SK-N-SH (cell line): ENCODE results near the gene TCF12. TPM values are rescaled to one million over a fixed set of nuclear protein-coding genes. Genes with fewer than 3 reads are reported as not detected.

Source experiments
- CTCF ChIA-PET: fragments of 300-600, 350-600 bp; formaldehyde crosslinking; extraction: SDS; loops from one replicate; lab custom pipeline; 2021; lab: Yijun Ruan, JAX
- POLR2A ChIA-PET: fragments of 350-600 bp; sonication (Branson Sonifier 250); formaldehyde crosslinking; extraction: SDS; loops from one replicate; lab custom pipeline; 2020; ENCODE audit warnings: antibody characterized with exemption, inconsistent platforms; lab: Yijun Ruan, JAX
- DNase-seq: peaks from one replicate; pipeline ENCODE4 v3.0.0; 2012
- H2AFZ ChIP-seq: fragments of 200-600 bp; sonication (generic); 2 replicates; pipeline ENCODE4 v1.8.1; 2016; ENCODE audit warnings: antibody characterized with exemption, mild to moderate bottlenecking, low read depth
- H3F3A ChIP-seq: fragments of 200-600 bp; sonication (generic); replicated peaks from 2 replicates; pipeline ENCODE3; 2016; ENCODE audit warnings: antibody characterized with exemption, mild to moderate bottlenecking; ENCODE audit not compliant: insufficient read depth
- H3K27ac ChIP-seq, 2 experiments: fragments of 200-500 bp in 1 of 2; fragments of 200-600 bp in 1 of 2; sonication (Bioruptor generic) in 1 of 2; sonication (generic), shearing (Covaris generic) in 1 of 2; 2 replicates each; pipeline versions ENCODE4 v1.5.1 to v1.6.1; 2014 to 2016; ENCODE audit warnings: low read depth in 2 of 2, inconsistent platforms in 1 of 2, low read length in 1 of 2, mild to moderate bottlenecking in 1 of 2, mixed read lengths in 1 of 2
- H3K27me3 ChIP-seq: fragments of 200-600 bp; sonication (generic), shearing (Covaris generic); 2 replicates; pipeline ENCODE4 v1.6.1; 2016; ENCODE audit warnings: mixed run types; ENCODE audit not compliant: insufficient read depth
- H3K36me3 ChIP-seq, 2 experiments: fragments of 200-500 bp in 1 of 2; fragments of 200-600 bp in 1 of 2; sonication (Bioruptor generic) in 1 of 2; sonication (generic) in 1 of 2; replicated peaks in 1 of 2; 2 replicates each; pipeline versions ENCODE3 to v1.5.1; 2014 to 2016; ENCODE audit warnings: low read length in 1 of 2, mild to moderate bottlenecking in 1 of 2; ENCODE audit not compliant: insufficient read depth in 2 of 2, control insufficient read depth in 1 of 2
- H3K4me1 ChIP-seq, 2 experiments: fragments of 200-500 bp in 1 of 2; fragments of 200-600 bp in 1 of 2; sonication (Bioruptor generic) in 1 of 2; sonication (generic), shearing (Covaris generic) in 1 of 2; 2 replicates each; pipeline versions ENCODE4 v1.5.1 to v1.6.1; 2014 to 2016; ENCODE audit warnings: low read depth in 1 of 2, low read length in 1 of 2, mixed run types in 1 of 2; ENCODE audit not compliant: insufficient read depth in 2 of 2, control insufficient read depth in 1 of 2
- H3K4me2 ChIP-seq: fragments of 200-600 bp; sonication (generic), shearing (Covaris generic); 2 replicates; pipeline ENCODE4 v1.6.1; 2017; ENCODE audit warnings: mixed run types
- H3K4me3 ChIP-seq, 2 experiments: fragments of 200-500 bp in 1 of 2; fragments of 200-600 bp in 1 of 2; sonication (Bioruptor generic) in 1 of 2; sonication (generic), shearing (Covaris generic) in 1 of 2; 2 replicates each; pipeline versions ENCODE4 v1.5.1 to v1.8.1; 2014 to 2016; ENCODE audit warnings: low read depth in 2 of 2, inconsistent platforms in 1 of 2, low read length in 1 of 2, mild to moderate bottlenecking in 1 of 2, mixed read lengths in 1 of 2, moderate library complexity in 1 of 2
- H3K79me2 ChIP-seq: fragments of 200-600 bp; sonication (generic); 2 replicates; pipeline ENCODE4 v1.8.1; 2017; ENCODE audit warnings: mild to moderate bottlenecking; ENCODE audit not compliant: insufficient read depth
- H3K9ac ChIP-seq: fragments of 200-600 bp; sonication (generic); 2 replicates; pipeline ENCODE4 v1.6.1; 2017; ENCODE audit warnings: mixed run types
- H3K9me2 ChIP-seq: fragments of 200-600 bp; sonication (generic); 2 replicates; pipeline ENCODE4 v1.6.1; 2017; ENCODE audit warnings: mixed run types
- H3K9me3 ChIP-seq: fragments of 200-600 bp; sonication (generic); 2 replicates; pipeline ENCODE4 v1.6.1; 2017; ENCODE audit warnings: mixed run types, mild to moderate bottlenecking, moderate library complexity
- H4K20me1 ChIP-seq: fragments of 200-600 bp; sonication (generic); 2 replicates; pipeline ENCODE4 v1.6.1; 2017; ENCODE audit warnings: mild to moderate bottlenecking, mixed run types; ENCODE audit not compliant: insufficient read depth
- ELF1 ChIP-seq: IDR thresholded peaks from 2 replicates; pipeline ENCODE4 v1.4.0; 2012
- EP300 ChIP-seq, 2 experiments: IDR thresholded peaks; 2 replicates each; pipeline versions ENCODE4 v1.4.0 to v1.6.1; 2012; ENCODE audit warnings: borderline replicate concordance in 1 of 2, low read depth in 1 of 2, low read length in 1 of 2
- EZH2phosphoT487 ChIP-seq: fragments of 200-600 bp; sonication (generic); IDR thresholded peaks from 2 replicates; pipeline ENCODE4 v1.6.1; 2017; ENCODE audit warnings: low read depth, mixed run types, mild to moderate bottlenecking, antibody characterized with exemption, moderate library complexity, borderline replicate concordance
- FOSL2 ChIP-seq: IDR thresholded peaks from 2 replicates; pipeline ENCODE4 v1.4.0; 2012; ENCODE audit warnings: low read depth, mild to moderate bottlenecking, moderate library complexity, borderline replicate concordance
- GABPA ChIP-seq: IDR thresholded peaks from 2 replicates; pipeline ENCODE4 v1.4.0; 2012; ENCODE audit warnings: low read depth, mild to moderate bottlenecking
- GATA2 ChIP-seq: sonication (generic); formaldehyde crosslinking; IDR thresholded peaks from 2 replicates; pipeline ENCODE4 v1.5.0; 2020; ENCODE audit warnings: mild to moderate bottlenecking, missing genetic modification reagents
- JUND ChIP-seq: IDR thresholded peaks from 2 replicates; pipeline ENCODE4 v1.4.0; 2012
- MXI1 ChIP-seq: IDR thresholded peaks from 2 replicates; pipeline ENCODE4 v1.6.1; 2012; ENCODE audit warnings: mild to moderate bottlenecking, low read depth, low read length, improper control_type of control experiment
- NFIC ChIP-seq: IDR thresholded peaks from 2 replicates; pipeline ENCODE4 v1.4.0; 2012; ENCODE audit warnings: borderline replicate concordance
- RCOR1 ChIP-seq: fragments of 150-350 bp; IDR thresholded peaks from 2 replicates; pipeline ENCODE4 v1.6.1; 2017; ENCODE audit warnings: antibody characterized with exemption, low read length
- RFX5 ChIP-seq: IDR thresholded peaks from 2 replicates; pipeline ENCODE4 v1.6.1; 2012; ENCODE audit warnings: mild to moderate bottlenecking, improper control_type of control experiment, low read length
- SMC3 ChIP-seq: IDR thresholded peaks from 2 replicates; pipeline ENCODE4 v1.6.1; 2012; ENCODE audit warnings: low read depth, low read length, improper control_type of control experiment
- TAF1 ChIP-seq: IDR thresholded peaks from 2 replicates; pipeline ENCODE4 v1.6.1; 2012; ENCODE audit warnings: low read depth, mild to moderate bottlenecking, low read length, moderate library complexity, borderline replicate concordance
- USF1 ChIP-seq: IDR thresholded peaks from 2 replicates; pipeline ENCODE4 v1.4.0; 2012; ENCODE audit warnings: low read depth, borderline replicate concordance
- USF2 ChIP-seq: fragments of 150-350 bp; IDR thresholded peaks from 2 replicates; pipeline ENCODE4 v1.6.1; 2017; ENCODE audit warnings: antibody characterized with exemption, low read length, low read depth, borderline replicate concordance
- YY1 ChIP-seq: IDR thresholded peaks from 2 replicates; pipeline ENCODE4 v1.4.0; 2012; ENCODE audit warnings: low read depth, mild to moderate bottlenecking
- WGBS: methylation state at CpG from one replicate; pipeline ENCODE4 v1.1.6; 2017; ENCODE audit warnings: low lambda C conversion rate; 5-methylcytosine and 5-hydroxymethylcytosine counted together
- polyA plus RNA-seq, 3 experiments: library from polyadenylated mRNA; depleted of rRNA; stranded (reverse); fragments of >200 nt; gene quantifications; 2 replicates each; pipeline ENCODE4 v1.2.3, GENCODE V29; 2012
- TF ChIP-seq, protein P1 (sequence below): IDR thresholded peaks from 2 replicates; pipeline ENCODE4; 2012
- TF ChIP-seq, protein P2 (sequence below): fragments of 150-350 bp; IDR thresholded peaks from 2 replicates; pipeline ENCODE4 v1.6.1; 2016; ENCODE audit warnings: mild to moderate bottlenecking, low read depth, low read length
- TF ChIP-seq, protein P3 (sequence below): IDR thresholded peaks from 2 replicates; pipeline ENCODE4 v1.6.1; 2012; ENCODE audit warnings: mild to moderate bottlenecking, low read depth, low read length, moderate library complexity

Gene TCF12
- polyA plus RNA-seq, 1 of the 3 experiments (the other 2 are of a cell fraction), result 49.6 TPM

DNA sequence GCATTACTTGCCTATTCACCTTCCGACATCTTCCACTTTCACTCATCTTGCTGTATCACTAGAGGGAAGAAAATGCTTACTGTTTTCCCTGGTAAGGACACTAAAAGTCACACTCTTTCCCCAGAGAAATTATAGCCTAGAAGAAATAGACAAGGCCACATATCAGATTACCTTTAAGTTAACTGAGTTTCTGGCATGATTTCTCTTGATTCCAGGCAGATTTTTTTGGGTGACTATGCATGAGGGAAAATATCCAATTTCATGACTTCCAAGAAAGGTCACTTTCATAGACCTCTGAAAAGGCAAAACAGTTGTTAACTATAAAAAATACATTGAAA is 30.3 kb downstream of the TCF12 start:
- TF ChIP-seq USF1 (no peak), RCOR1 (no peak), ELF1 (no peak)
- POLR2A ChIA-PET, result no interaction called here
- H3K4me2 ChIP-seq, result no peak overlapping the region

DNA sequence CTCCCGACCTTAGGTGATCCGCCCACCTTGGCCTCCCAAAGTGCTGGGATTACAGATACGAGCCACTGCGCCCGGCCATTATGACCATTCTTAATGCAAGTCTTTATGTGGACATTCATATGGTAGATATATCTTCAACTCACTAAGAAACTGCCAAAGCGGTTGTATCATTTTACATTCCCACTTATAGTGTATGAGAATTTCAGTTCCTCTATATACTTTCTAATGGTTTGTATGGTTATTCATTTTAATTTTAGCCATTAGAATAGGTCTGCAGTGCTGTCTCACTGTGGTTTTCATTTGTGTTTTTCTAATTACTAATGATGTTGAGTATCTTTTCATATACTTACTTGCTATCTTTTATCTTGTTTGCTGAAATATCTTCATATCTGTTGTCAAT is 32.5 kb downstream of the TCF12 start:
- ChIA-PET POLR2A (no interaction called here), CTCF (no interaction called here)
- Histone ChIP-seq H3F3A (peaks cover 5% of the 10 kb centered on the region), H3K9me3 (peaks cover 6% of the 10 kb centered on the region; the same call in 1 of the 2 replicates), H3K79me2 (peaks cover 100% of the 10 kb centered on the region), H3K9ac (no peak overlapping the region), H3K36me3 (peaks cover 2 to 36% of the 10 kb centered on the region in 2 experiments), H3K27me3 (no peaks in the 10 kb centered on the region), H3K4me3 (no peak overlapping the region), H3K27ac (no peak overlapping the region), H3K4me2 (no peak overlapping the region), H2AFZ (no peak overlapping the region), H3K9me2 (no peaks in the 10 kb centered on the region), H4K20me1 (peaks cover 22% of the 10 kb centered on the region; the same call in 1 of the 2 replicates), H3K4me1 (peaks cover 0 to 10% of the 10 kb centered on the region in 2 experiments; a peak in 3 of 4 replicates)
- DNase-seq, result no peak
- TF ChIP-seq SMC3, result no peak
- TF ChIP-seq GATA2 (CRISPR knock-in tag), result no peak
- no peak for TF ChIP-seq GABPA
- TF ChIP-seq TAF1, result no peak
- no peak for TF ChIP-seq EP300 (IDR thresholded peaks at IDR 0.05; ENCODE audit: borderline replicate concordance in 1 of 2, low read depth in 1 of 2, low read length in 1 of 2)
- TF ChIP-seq NFIC, result no peak
- TF ChIP-seq, protein P1, sequence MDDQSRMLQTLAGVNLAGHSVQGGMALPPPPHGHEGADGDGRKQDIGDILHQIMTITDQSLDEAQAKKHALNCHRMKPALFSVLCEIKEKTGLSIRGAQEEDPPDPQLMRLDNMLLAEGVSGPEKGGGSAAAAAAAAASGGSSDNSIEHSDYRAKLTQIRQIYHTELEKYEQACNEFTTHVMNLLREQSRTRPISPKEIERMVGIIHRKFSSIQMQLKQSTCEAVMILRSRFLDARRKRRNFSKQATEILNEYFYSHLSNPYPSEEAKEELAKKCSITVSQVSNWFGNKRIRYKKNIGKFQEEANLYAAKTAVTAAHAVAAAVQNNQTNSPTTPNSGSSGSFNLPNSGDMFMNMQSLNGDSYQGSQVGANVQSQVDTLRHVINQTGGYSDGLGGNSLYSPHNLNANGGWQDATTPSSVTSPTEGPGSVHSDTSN, result no peak
- no peak for TF ChIP-seq USF1
- no peak for TF ChIP-seq RCOR1
- TF ChIP-seq MXI1, result no peak
- no peak for TF ChIP-seq YY1
- no peak for TF ChIP-seq RFX5
- no peak for TF ChIP-seq FOSL2
- TF ChIP-seq, protein P2, sequence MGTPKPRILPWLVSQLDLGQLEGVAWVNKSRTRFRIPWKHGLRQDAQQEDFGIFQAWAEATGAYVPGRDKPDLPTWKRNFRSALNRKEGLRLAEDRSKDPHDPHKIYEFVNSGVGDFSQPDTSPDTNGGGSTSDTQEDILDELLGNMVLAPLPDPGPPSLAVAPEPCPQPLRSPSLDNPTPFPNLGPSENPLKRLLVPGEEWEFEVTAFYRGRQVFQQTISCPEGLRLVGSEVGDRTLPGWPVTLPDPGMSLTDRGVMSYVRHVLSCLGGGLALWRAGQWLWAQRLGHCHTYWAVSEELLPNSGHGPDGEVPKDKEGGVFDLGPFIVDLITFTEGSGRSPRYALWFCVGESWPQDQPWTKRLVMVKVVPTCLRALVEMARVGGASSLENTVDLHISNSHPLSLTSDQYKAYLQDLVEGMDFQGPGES, result no peak
- no peak for TF ChIP-seq USF2
- no peak for TF ChIP-seq EZH2phosphoT487
- TF ChIP-seq JUND, result no peak
- TF ChIP-seq, protein P3, sequence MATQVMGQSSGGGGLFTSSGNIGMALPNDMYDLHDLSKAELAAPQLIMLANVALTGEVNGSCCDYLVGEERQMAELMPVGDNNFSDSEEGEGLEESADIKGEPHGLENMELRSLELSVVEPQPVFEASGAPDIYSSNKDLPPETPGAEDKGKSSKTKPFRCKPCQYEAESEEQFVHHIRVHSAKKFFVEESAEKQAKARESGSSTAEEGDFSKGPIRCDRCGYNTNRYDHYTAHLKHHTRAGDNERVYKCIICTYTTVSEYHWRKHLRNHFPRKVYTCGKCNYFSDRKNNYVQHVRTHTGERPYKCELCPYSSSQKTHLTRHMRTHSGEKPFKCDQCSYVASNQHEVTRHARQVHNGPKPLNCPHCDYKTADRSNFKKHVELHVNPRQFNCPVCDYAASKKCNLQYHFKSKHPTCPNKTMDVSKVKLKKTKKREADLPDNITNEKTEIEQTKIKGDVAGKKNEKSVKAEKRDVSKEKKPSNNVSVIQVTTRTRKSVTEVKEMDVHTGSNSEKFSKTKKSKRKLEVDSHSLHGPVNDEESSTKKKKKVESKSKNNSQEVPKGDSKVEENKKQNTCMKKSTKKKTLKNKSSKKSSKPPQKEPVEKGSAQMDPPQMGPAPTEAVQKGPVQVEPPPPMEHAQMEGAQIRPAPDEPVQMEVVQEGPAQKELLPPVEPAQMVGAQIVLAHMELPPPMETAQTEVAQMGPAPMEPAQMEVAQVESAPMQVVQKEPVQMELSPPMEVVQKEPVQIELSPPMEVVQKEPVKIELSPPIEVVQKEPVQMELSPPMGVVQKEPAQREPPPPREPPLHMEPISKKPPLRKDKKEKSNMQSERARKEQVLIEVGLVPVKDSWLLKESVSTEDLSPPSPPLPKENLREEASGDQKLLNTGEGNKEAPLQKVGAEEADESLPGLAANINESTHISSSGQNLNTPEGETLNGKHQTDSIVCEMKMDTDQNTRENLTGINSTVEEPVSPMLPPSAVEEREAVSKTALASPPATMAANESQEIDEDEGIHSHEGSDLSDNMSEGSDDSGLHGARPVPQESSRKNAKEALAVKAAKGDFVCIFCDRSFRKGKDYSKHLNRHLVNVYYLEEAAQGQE, result no peak
- 96% methylated on average over 6 of the region's 6 CpGs for WGBS

More for the DNA sequence above, 30.3 kb downstream of the TCF12 start:
- no peak for DNase-seq
- Histone ChIP-seq H3K27me3 (no peaks in the 10 kb centered on the region), H2AFZ (no peak overlapping the region), H3K9ac (no peak overlapping the region), H3F3A (no peaks in the 10 kb centered on the region), H3K4me3 (no peak overlapping the region), H3K36me3 (peaks cover 10 to 42% of the 10 kb centered on the region in 2 experiments), H3K9me2 (no peaks in the 10 kb centered on the region), H3K27ac (peak overlapping the region in 1 of 2 experiments; percentile 55; a peak in 3 of 4 replicates), H3K4me1 (peaks cover 0 to 10% of the 10 kb centered on the region in 2 experiments; a peak in 3 of 4 replicates), H3K9me3 (0 out of 2 replicates have a peak, but pooled peaks cover 7% of the 10 kb centered on the region), H3K79me2 (peaks cover 100% of the 10 kb centered on the region), H4K20me1 (peaks cover 26% of the 10 kb centered on the region; the same call in 1 of the 2 replicates)
- 100% methylated on average over 1 of the region's 1 CpG for WGBS
- CTCF ChIA-PET, result no interaction called here
